Small intestine (tissue), 7 donors: ENCODE measurements around the gene NPL. TPM values are rescaled to one million over a fixed set of nuclear protein-coding genes. Genes with fewer than 3 reads are reported as not detected.

Experiments
- DNase-seq, 2 donors: peaks; one replicate each; pipeline versions ENCODE4 v3.0.0 to v3.0.0-alpha.2; 2013
- FAIRE-seq: peaks from 2 replicates; lab custom pipeline; 2012; peaks lifted over from hg19 to GRCh38; lab: Jason Lieb, UNC
- H3K27ac ChIP-seq, 3 donors: one replicate each; pipeline ENCODE4 v1.5.1; 2013; ENCODE audit warnings: low read length in 2 of 3, mild to moderate bottlenecking in 2 of 3, control low read depth in 1 of 3, inconsistent platforms in 1 of 3, low read depth in 1 of 3, moderate library complexity in 1 of 3
- H3K27me3 ChIP-seq, 3 donors: one replicate each; pipeline ENCODE4 v1.6.1; 2013; ENCODE audit warnings: low read length in 3 of 3, inconsistent platforms in 1 of 3; ENCODE audit not compliant: control insufficient read depth in 3 of 3, insufficient read depth in 3 of 3
- H3K36me3 ChIP-seq, 3 donors: one replicate each; pipeline ENCODE4 v1.6.1; 2013; ENCODE audit warnings: low read length in 3 of 3, inconsistent platforms in 1 of 3, low read depth in 1 of 3, mild to moderate bottlenecking in 1 of 3, moderate library complexity in 1 of 3; ENCODE audit not compliant: control insufficient read depth in 3 of 3, insufficient read depth in 2 of 3
- H3K4me1 ChIP-seq, 3 donors: one replicate each; pipeline ENCODE4 v1.6.1; 2013; ENCODE audit warnings: low read length in 2 of 3, inconsistent platforms in 1 of 3, low read depth in 1 of 3, mild to moderate bottlenecking in 1 of 3, moderate library complexity in 1 of 3; ENCODE audit not compliant: control insufficient read depth in 3 of 3, insufficient read depth in 2 of 3
- H3K4me3 ChIP-seq, 3 donors: one replicate each; pipeline ENCODE4 v1.5.1; 2013; ENCODE audit warnings: low read length in 3 of 3, control low read depth in 1 of 3, inconsistent platforms in 1 of 3, low read depth in 1 of 3, mild to moderate bottlenecking in 1 of 3, moderate library complexity in 1 of 3
- H3K9me3 ChIP-seq, 2 donors: one replicate each; pipeline ENCODE4 v1.6.1; 2013; ENCODE audit warnings: low read depth in 1 of 2, low read length in 1 of 2; ENCODE audit not compliant: control insufficient read depth in 2 of 2, insufficient read depth in 1 of 2
- WGBS, 3 donors: extraction: QIAGEN DNeasy Blood & Tissue Kit; methylation state at CpG; one replicate each; pipeline ENCODE4 v1.1.7; 2013; 5-methylcytosine and 5-hydroxymethylcytosine counted together
- polyA plus RNA-seq, 4 donors: library from polyadenylated mRNA; stranded (reverse) in 3 of 4; unstranded in 1 of 4; fragments of 200-250 nt in 3 of 4; fragments of 120-200 nt in 1 of 4; gene quantifications; one replicate each; pipeline versions ENCODE4 v1.2.1 to v1.2.3, GENCODE V29; 2013
- donor health status: healthy with polysubstance abuse.
- donor health status: control.
- donor health status: control.
- donor health status: Bipolar disorder and iron deficiency.
- donor health status: healthy.

The NPL gene
- polyA plus RNA-seq, 4 donors, result 3.8 to 45.4 (median 4.9) TPM

DNA sequence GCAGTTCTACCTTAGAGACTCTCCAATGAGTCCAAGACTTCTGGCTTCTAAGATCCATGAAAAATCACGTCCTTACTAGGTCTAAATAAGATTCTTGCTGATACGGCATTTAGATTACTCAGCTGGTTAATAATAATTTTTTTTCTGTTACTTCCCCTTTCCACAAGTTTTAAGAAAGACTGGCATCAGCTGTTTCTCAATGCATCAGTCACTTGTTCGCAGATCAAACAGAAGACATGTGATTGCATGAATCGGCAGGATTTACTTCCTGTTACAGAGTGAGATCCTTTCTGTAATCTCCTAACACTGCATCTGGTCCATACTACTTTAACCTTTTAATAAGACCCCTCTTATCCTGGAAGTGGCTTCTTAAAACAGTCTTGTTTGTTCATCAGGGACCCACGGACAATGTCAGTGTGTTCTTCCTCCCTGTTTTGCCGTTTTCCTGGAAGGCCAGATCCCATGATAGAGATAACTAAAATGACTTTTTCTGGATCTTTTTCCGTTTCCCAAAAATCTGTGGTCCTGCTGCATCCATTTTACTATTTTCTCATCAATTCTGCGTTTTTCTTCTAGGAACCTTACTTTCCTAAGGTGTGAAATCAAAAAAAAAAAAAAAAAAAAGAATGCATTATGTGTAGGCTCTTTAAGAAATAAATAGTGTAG lies 6.1 kb downstream of the NPL start:
- Histone ChIP-seq H3K4me1 (peaks cover 0 to 14% (median 0%) of the 10 kb centered on the region in 3 donors), H3K4me3 (no peak overlapping the region), H3K36me3 (no peaks in the 10 kb centered on the region), H3K27ac (peak overlapping the region in 1 of 3 donors; percentile 53), H3K27me3 (no peaks in the 10 kb centered on the region), H3K9me3 (no peaks in the 10 kb centered on the region)
- WGBS, 3 donors, result 57 to 68% (median 66%) methylated on average over 8 of the region's 8 CpGs
- DNase-seq (peak; percentile 32 to 65), FAIRE-seq (no peak)

- DNase-seq (no peak), FAIRE-seq (no peak)
- Histone ChIP-seq H3K27ac (no peak overlapping the region), H3K4me3 (no peak overlapping the region), H3K9me3 (no peaks in the 10 kb centered on the region), H3K27me3 (no peaks in the 10 kb centered on the region), H3K4me1 (no peaks in the 10 kb centered on the region), H3K36me3 (peaks cover 0 to 7% (median 0%) of the 10 kb centered on the region in 3 donors)
- 59 to 86% (median 77%) methylated on average over 4 of the region's 4 CpGs for WGBS, 3 donors
Measured at GRCh38 chr1:182802006-182802803, 12.6 kb downstream of the NPL start.

- no peak for DNase-seq
- H3K36me3 ChIP-seq, result peaks cover 0 to 7% (median 0%) of the 10 kb centered on the region in 3 donors
- H3K4me3 ChIP-seq, result no peak overlapping the region
- WGBS, 3 donors, result 96 to 97% (median 96%) methylated on average over 1 of the region's 1 CpG
- FAIRE-seq, result no peak
- H3K9me3 ChIP-seq, result no peaks in the 10 kb centered on the region
- no peak overlapping the region for H3K27ac ChIP-seq
- H3K27me3 ChIP-seq, result no peaks in the 10 kb centered on the region
- H3K4me1 ChIP-seq, result no peaks in the 10 kb centered on the region
Measured at GRCh38 chr1:182803846-182804245, 14.3 kb downstream of the NPL start.

- no peak for FAIRE-seq
- 66 to 69% (median 68%) methylated on average over 11 of the region's 11 CpGs for WGBS, 3 donors
- H3K9me3 ChIP-seq, result no peaks in the 10 kb centered on the region
- H3K36me3 ChIP-seq, result peaks cover 0 to 7% (median 0%) of the 10 kb centered on the region in 3 donors
- peak in 1 of 2 donors; percentile 25 for DNase-seq
- H3K4me1 ChIP-seq, result no peaks in the 10 kb centered on the region
- H3K4me3 ChIP-seq, result no peak overlapping the region
- H3K27ac ChIP-seq, result no peak overlapping the region
- H3K27me3 ChIP-seq, result no peaks in the 10 kb centered on the region
Measured at GRCh38 chr1:182806015-182806678, 16.6 kb downstream of the NPL start.

DNA sequence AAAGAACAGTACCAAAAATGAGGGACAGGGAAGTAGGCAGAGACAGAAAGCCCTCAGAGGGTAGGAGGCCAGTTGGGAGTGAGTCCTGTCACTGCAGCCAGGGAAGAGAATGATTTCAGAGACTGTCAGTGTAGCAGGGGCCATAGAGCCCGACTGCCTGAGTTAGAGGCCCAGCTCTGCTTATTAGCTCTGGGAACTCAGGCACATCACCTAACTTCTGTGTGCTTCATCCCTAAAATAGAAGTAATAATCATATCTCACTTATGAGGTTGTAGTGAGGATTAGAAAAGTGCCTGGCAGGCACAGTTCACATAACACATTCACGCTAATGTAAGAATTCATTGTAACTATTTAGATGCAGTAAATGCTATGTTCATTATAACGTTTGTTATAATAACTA lies 18.3 kb downstream of the NPL start:
- no peaks in the 10 kb centered on the region for H3K9me3 ChIP-seq
- H3K36me3 ChIP-seq, result peaks cover 0 to 7% (median 0%) of the 10 kb centered on the region in 3 donors
- H3K27me3 ChIP-seq, result no peaks in the 10 kb centered on the region
- no peak overlapping the region for H3K4me3 ChIP-seq
- WGBS, 3 donors, result 77 to 89% (median 79%) methylated on average over 3 of the region's 3 CpGs
- no peak overlapping the region for H3K27ac ChIP-seq
- FAIRE-seq (no peak), DNase-seq (no peak)
- H3K4me1 ChIP-seq, result no peaks in the 10 kb centered on the region

DNA sequence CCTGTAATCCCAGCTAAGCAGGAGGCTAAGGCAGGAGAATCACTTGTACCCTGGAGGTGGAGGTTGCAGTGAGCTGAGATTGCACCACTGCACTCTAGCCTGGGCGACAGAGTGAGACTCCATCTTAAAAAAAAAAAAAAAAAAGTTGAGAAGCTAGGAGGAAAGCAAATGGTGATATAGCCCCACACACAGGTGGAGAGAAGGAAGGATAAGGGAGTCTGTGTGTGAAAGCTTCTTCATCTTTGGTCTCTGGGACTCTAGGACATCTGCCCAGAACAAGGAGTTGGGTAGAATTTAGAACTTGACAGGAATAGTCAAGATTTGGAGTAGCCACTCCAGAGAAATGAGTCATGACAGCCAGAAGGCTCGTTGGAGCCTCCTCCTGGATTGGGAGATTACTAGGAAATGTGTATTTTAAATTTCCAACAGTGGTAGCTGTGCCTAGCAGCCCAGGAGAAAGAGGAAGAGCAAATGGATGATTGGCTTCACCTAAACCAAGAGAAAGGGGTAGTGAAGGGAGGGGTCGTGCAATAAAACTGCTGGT lies 19.9 kb downstream of the NPL start:
- no peak overlapping the region for H3K27ac ChIP-seq
- WGBS, 3 donors, result 54 to 67% (median 56%) methylated on average over 3 of the region's 3 CpGs
- no peak overlapping the region for H3K4me3 ChIP-seq
- no peaks in the 10 kb centered on the region for H3K27me3 ChIP-seq
- H3K36me3 ChIP-seq, result peaks cover 0 to 7% (median 0%) of the 10 kb centered on the region in 3 donors
- DNase-seq (no peak), FAIRE-seq (no peak)
- no peaks in the 10 kb centered on the region for H3K4me1 ChIP-seq
- H3K9me3 ChIP-seq, result no peaks in the 10 kb centered on the region

DNA sequence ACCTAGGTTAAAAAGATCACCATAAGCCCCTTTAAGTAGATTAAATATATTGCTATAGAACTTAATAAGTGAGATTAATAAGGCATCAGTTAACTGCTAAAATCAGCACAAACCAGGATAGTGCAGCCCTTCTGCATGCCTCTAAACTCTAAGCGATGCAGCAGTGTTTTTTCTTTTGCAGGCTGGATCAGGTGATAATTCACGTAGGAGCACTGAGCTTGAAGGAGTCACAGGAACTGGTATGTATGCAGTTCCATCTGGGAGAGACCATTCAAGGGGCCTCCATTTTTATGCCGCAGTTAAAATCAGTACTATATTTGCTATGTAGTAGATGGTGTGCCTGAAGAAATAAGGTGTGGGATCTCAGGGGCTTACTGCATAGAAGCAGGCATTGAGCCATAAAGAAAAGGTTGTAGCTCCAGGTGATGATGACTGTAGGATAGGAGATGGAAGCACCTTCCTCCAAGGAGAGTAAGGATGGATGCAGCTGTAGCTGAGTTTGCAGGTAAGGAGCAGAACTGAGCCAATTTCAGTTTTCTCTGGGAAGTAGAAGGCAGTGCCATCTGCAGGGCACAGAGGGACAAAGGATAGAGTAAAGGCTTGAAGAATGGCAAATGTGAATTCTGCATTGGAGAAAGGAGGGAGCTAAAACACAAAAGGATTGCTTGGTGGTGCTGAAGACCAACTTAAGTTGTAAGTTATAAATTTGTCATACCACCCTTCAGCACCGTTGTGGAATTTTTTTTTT lies 22.6 kb downstream of the NPL start:
- no peaks in the 10 kb centered on the region for H3K4me1 ChIP-seq
- H3K9me3 ChIP-seq, result no peaks in the 10 kb centered on the region
- H3K27me3 ChIP-seq, result no peaks in the 10 kb centered on the region
- DNase-seq, result no peak
- H3K36me3 ChIP-seq, result peaks cover 0 to 2% (median under 1%) of the 10 kb centered on the region in 3 donors
- no peak for FAIRE-seq
- H3K27ac ChIP-seq, result no peak overlapping the region
- H3K4me3 ChIP-seq, result no peak overlapping the region
- 81 to 91% (median 87%) methylated on average over 4 of the region's 4 CpGs for WGBS, 3 donors
